ENCODE data around the gene RERG. TPM values are rescaled to one million over a fixed set of nuclear protein-coding genes. Genes with fewer than 3 reads are reported as not detected.

RERG gene
- total RNA-seq, 1 donor from 2014 or later = not detected

DNA sequence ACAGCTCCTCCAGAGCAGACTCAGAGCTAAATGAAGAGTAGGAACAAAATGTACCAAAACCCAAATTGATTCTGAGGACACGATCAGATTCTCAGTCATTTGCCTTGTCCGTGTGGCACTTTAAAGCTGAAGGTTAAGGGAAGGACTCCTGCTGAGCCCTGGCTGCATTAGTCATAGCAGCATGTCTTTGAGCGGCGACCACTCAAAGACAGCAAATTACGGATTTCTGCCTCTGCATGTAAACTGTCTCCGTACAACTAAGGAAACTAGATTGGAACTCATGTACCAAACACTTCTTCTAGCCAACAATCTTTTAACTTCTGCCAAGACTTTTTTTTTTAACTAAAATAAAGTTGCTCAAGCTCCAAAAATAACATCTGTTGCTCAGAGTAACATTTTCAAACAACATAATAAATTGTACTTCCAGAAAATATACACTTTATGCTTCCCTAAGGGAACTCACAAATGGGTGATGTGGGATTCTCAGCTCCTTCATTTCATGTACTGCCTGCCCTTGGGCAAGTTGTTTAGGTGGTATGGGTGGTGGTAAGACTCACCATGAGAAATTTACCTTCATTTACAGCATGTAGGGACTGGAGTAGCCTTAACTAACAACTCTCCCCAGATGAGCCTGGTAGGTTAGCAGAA is 56.1 kb downstream of the RERG start:
- Mint-ChIP-seq H3K9me3 (no peaks in the 10 kb centered on the region), H3K4me1 (no peaks in the 10 kb centered on the region), H3K27me3 (peaks cover 3% of the 10 kb centered on the region), H3K36me3 (ENCODE audit: low read depth) (no peaks in the 10 kb centered on the region), H3K4me3 (no peak overlapping the region), H3K27ac (no peak overlapping the region)
- intact Hi-C loops (cut with micrococcal nuclease) = no loop called here
- DNase-seq = no peak
- no peak for ATAC-seq (ENCODE audit: low read depth)
- CTCF ChIA-PET = no interaction called here
- POLR2A ChIA-PET = no interaction called here
- TF ChIP-seq, protein P1, sequence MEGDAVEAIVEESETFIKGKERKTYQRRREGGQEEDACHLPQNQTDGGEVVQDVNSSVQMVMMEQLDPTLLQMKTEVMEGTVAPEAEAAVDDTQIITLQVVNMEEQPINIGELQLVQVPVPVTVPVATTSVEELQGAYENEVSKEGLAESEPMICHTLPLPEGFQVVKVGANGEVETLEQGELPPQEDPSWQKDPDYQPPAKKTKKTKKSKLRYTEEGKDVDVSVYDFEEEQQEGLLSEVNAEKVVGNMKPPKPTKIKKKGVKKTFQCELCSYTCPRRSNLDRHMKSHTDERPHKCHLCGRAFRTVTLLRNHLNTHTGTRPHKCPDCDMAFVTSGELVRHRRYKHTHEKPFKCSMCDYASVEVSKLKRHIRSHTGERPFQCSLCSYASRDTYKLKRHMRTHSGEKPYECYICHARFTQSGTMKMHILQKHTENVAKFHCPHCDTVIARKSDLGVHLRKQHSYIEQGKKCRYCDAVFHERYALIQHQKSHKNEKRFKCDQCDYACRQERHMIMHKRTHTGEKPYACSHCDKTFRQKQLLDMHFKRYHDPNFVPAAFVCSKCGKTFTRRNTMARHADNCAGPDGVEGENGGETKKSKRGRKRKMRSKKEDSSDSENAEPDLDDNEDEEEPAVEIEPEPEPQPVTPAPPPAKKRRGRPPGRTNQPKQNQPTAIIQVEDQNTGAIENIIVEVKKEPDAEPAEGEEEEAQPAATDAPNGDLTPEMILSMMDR (IDR thresholded peaks at IDR 0.05) = no peak

GRCh38 chr12:15163030-15163976 is 57.9 kb downstream of the RERG start:
- ATAC-seq (ENCODE audit: low read depth) = no peak
- H3K4me1 Mint-ChIP-seq = no peaks in the 10 kb centered on the region
- ChIA-PET POLR2A (no interaction called here), CTCF (interaction anchor here (0.7 kb wide), 1 partner anchor 314 kb away, joined by 3 read pairs; no protein-coding TSS in a partner anchor)
- H3K4me3 Mint-ChIP-seq = no peak overlapping the region
- DNase-seq = no peak
- H3K36me3 Mint-ChIP-seq (ENCODE audit: low read depth) = no peaks in the 10 kb centered on the region
- no peaks in the 10 kb centered on the region for H3K9me3 Mint-ChIP-seq
- TF ChIP-seq, protein P1 (IDR thresholded peaks at IDR 0.05) = no peak
- no peak overlapping the region for H3K27ac Mint-ChIP-seq
- H3K27me3 Mint-ChIP-seq = no peaks in the 10 kb centered on the region
- intact Hi-C loops (cut with micrococcal nuclease) = no loop called here

DNA sequence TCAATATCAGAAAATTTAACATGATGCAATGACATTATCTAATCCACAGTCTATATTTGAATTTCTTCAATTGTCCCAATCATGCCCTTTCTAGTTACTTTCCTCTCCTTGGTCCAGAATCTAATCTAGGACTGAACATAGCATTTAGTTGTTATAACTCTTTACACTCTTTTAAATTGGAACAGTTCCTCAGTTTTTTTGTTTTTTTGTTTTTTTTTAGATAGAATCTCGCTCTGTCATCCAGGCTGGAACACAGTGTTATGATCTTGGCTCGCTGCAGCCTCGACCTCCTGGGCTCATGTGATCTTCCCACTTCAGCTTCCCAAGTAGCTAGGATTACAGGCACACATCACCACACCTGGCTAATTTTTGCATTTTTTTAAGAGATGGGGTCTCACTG is 63.1 kb downstream of the RERG start:
- Mint-ChIP-seq H3K4me1 (no peaks in the 10 kb centered on the region), H3K27ac (no peak overlapping the region), H3K36me3 (ENCODE audit: low read depth) (no peaks in the 10 kb centered on the region), H3K4me3 (no peak overlapping the region), H3K27me3 (no peaks in the 10 kb centered on the region), H3K9me3 (no peaks in the 10 kb centered on the region)
- DNase-seq (no peak), ATAC-seq (ENCODE audit: low read depth) (no peak)
- intact Hi-C loops (cut with micrococcal nuclease) = loop anchor here (10.0 kb wide), 1 partner anchor 427 kb away; no protein-coding TSS in a partner anchor
- POLR2A ChIA-PET = no interaction called here
- CTCF ChIA-PET = no interaction called here
- TF ChIP-seq, protein P1 (IDR thresholded peaks at IDR 0.05) = no peak

DNA sequence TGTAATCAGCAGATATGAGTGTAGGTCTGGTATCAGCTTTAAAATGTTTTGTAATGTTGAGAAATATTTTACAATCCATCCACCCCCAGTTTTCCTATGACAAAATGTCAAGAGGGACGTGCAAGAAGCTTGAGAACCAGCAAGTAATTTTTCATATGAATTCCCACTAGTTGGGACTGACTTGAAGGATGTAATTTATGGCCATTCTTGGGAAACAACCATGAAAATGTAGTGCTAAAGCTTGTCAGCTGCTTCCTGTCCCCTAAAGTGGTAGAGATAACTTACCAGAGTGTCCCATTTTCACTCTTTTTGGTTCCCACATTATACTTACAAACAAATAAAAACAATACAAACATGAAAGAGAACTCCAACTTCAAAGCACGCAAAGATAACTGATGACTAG is 63.9 kb downstream of the RERG start:
- no peaks in the 10 kb centered on the region for H3K4me1 Mint-ChIP-seq
- POLR2A ChIA-PET = no interaction called here
- no peaks in the 10 kb centered on the region for H3K36me3 Mint-ChIP-seq (ENCODE audit: low read depth)
- no peaks in the 10 kb centered on the region for H3K9me3 Mint-ChIP-seq
- CTCF ChIA-PET = no interaction called here
- no peak for DNase-seq
- TF ChIP-seq, protein P1 (IDR thresholded peaks at IDR 0.05) = no peak
- intact Hi-C loops (cut with micrococcal nuclease) = loop anchor here (10.0 kb wide), 1 partner anchor 428 kb away; no protein-coding TSS in a partner anchor
- no peak overlapping the region for H3K27ac Mint-ChIP-seq
- no peak overlapping the region for H3K4me3 Mint-ChIP-seq
- H3K27me3 Mint-ChIP-seq = no peaks in the 10 kb centered on the region
- no peak for ATAC-seq (ENCODE audit: low read depth)

GRCh38 chr12:15155271-15155670 is 65.9 kb downstream of the RERG start:
- intact Hi-C loops (cut with micrococcal nuclease) = loop anchor here (10.0 kb wide), 1 partner anchor 430 kb away; no protein-coding TSS in a partner anchor
- ATAC-seq (ENCODE audit: low read depth) (no peak), DNase-seq (no peak)
- Mint-ChIP-seq H3K4me3 (no peak overlapping the region), H3K27me3 (no peaks in the 10 kb centered on the region), H3K27ac (no peak overlapping the region), H3K4me1 (no peaks in the 10 kb centered on the region), H3K9me3 (no peaks in the 10 kb centered on the region), H3K36me3 (ENCODE audit: low read depth) (no peaks in the 10 kb centered on the region)
- TF ChIP-seq, protein P1 (IDR thresholded peaks at IDR 0.05) = no peak
- POLR2A ChIA-PET = no interaction called here
- CTCF ChIA-PET = interaction anchor here (0.9 kb wide), 1 partner anchor 66 kb away, joined by 3 read pairs; the partner anchor contains the start of gene RERG
